ENCODE data around the gene TRMT112. TPM values are rescaled to one million over a fixed set of nuclear protein-coding genes. Genes with fewer than 3 reads are reported as not detected.

The TRMT112 gene
- polyA plus RNA-seq, 1 donor from 2014 or later, result 335 TPM

DNA sequence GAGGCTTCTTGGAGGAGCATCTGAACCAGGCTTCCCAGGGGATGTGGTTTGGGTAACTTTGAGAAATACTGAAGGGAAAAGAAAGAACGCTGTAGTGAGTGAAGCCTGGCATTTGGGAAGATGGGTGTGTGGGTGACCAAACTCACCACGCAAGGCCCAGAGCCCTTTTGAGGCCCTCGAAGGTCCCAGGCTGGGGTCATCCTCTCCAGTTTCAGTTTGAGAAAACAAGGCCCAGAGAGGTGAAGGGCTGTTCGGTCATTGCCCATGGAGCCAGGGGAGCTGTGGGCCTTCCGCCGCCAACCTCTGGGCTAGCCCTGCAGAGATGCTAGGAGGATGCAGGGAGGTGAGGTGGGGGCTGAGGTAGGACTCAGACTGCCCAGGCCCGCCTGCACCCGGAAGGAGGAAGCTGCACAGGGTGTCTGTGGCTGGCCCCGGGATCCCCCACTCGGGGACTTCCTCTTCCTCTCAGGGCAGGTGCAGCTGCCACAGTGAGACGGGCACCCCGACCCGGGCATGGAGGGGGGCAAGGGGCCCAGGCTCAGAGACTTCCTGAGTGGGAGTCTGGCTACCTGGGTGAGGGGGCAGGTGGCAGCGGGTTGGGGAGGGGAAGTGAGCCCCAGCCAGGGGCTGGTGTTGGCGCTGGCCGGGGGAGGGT, 22.5 kb upstream of the TRMT112 start, which contains the start of gene CCDC88B:
TSS of gene CCDC88B (plus strand) at position 451 of the 655 bp plus-strand sequence. CDS start at position 514, 63 bp downstream.
- Histone ChIP-seq H3K27ac (ENCODE audit: low read length) (no peak within 1 kb of the TSS), H3K9me3 (ENCODE audit: low read length) (no peaks in the 10 kb centered on the region), H3K4me2 (ENCODE audit: low read length) (no peak within 1 kb of the TSS)

DNA sequence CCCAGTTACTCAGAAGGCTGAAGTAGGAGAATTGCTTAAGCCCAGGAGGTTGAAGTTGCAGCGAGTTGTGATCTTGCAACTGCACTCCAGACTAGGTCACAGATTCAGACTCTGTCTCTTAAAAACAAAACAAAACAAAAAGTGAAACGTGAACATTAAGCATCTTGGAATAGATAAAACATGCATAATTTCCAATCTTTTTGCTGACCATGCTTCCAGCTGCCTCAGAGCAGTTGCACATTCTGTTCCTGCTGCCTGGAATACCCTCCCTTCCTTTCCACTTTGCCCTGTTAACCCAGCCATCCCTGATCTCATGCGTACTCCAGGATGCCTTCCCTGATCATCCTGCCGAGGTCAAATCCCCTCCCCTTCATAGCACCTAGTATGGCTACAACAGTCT, 21.9 kb upstream of the TRMT112 start:
- no peaks in the 10 kb centered on the region for H3K36me3 ChIP-seq (ENCODE audit: insufficient read depth, low read length)
- H4K20me1 ChIP-seq (ENCODE audit: insufficient read depth), result no peaks in the 10 kb centered on the region
- H3K27me3 ChIP-seq (ENCODE audit: insufficient read depth, low read depth, low read length), result no peaks in the 10 kb centered on the region
- H3K9me2 ChIP-seq (ENCODE audit: insufficient read depth, low read length), result no peaks in the 10 kb centered on the region
- no peak overlapping the region for H3K9ac ChIP-seq (ENCODE audit: low read length)
- H3K27ac ChIP-seq (ENCODE audit: low read length), result no peak overlapping the region
- H3K9me3 ChIP-seq (ENCODE audit: low read length), result no peaks in the 10 kb centered on the region
- H3F3A ChIP-seq (ENCODE audit: insufficient read depth, low read length, poor library complexity, severe bottlenecking), result no peaks in the 10 kb centered on the region
- no peaks in the 10 kb centered on the region for H3K79me2 ChIP-seq (replicated peaks; ENCODE audit: insufficient read depth, low read length)
- no peak overlapping the region for H2AFZ ChIP-seq (ENCODE audit: low read depth, low read length)
- TF ChIP-seq EP300 (conservative IDR thresholded peaks at IDR 0.05; ENCODE audit: poor library complexity, severe bottlenecking), result no peak
- no peak for TF ChIP-seq EZH2 (IDR thresholded peaks at IDR 0.05; ENCODE audit: borderline replicate concordance, insufficient read depth, low read length, poor library complexity, severe bottlenecking)
- TF ChIP-seq POLR2AphosphoS5 (IDR thresholded peaks at IDR 0.05), result no peak
- TF ChIP-seq RAD21 (conservative IDR thresholded peaks at IDR 0.05), result no peak
- TF ChIP-seq SMC3 (conservative IDR thresholded peaks at IDR 0.05; ENCODE audit: poor library complexity), result no peak
- TF ChIP-seq, protein P1, sequence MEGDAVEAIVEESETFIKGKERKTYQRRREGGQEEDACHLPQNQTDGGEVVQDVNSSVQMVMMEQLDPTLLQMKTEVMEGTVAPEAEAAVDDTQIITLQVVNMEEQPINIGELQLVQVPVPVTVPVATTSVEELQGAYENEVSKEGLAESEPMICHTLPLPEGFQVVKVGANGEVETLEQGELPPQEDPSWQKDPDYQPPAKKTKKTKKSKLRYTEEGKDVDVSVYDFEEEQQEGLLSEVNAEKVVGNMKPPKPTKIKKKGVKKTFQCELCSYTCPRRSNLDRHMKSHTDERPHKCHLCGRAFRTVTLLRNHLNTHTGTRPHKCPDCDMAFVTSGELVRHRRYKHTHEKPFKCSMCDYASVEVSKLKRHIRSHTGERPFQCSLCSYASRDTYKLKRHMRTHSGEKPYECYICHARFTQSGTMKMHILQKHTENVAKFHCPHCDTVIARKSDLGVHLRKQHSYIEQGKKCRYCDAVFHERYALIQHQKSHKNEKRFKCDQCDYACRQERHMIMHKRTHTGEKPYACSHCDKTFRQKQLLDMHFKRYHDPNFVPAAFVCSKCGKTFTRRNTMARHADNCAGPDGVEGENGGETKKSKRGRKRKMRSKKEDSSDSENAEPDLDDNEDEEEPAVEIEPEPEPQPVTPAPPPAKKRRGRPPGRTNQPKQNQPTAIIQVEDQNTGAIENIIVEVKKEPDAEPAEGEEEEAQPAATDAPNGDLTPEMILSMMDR (IDR thresholded peaks at IDR 0.05; ENCODE audit: poor library complexity, severe bottlenecking), result no peak
- TF ChIP-seq TAF1 (IDR thresholded peaks at IDR 0.05; ENCODE audit: low read depth), result no peak
- TF ChIP-seq, protein P2, sequence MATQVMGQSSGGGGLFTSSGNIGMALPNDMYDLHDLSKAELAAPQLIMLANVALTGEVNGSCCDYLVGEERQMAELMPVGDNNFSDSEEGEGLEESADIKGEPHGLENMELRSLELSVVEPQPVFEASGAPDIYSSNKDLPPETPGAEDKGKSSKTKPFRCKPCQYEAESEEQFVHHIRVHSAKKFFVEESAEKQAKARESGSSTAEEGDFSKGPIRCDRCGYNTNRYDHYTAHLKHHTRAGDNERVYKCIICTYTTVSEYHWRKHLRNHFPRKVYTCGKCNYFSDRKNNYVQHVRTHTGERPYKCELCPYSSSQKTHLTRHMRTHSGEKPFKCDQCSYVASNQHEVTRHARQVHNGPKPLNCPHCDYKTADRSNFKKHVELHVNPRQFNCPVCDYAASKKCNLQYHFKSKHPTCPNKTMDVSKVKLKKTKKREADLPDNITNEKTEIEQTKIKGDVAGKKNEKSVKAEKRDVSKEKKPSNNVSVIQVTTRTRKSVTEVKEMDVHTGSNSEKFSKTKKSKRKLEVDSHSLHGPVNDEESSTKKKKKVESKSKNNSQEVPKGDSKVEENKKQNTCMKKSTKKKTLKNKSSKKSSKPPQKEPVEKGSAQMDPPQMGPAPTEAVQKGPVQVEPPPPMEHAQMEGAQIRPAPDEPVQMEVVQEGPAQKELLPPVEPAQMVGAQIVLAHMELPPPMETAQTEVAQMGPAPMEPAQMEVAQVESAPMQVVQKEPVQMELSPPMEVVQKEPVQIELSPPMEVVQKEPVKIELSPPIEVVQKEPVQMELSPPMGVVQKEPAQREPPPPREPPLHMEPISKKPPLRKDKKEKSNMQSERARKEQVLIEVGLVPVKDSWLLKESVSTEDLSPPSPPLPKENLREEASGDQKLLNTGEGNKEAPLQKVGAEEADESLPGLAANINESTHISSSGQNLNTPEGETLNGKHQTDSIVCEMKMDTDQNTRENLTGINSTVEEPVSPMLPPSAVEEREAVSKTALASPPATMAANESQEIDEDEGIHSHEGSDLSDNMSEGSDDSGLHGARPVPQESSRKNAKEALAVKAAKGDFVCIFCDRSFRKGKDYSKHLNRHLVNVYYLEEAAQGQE (IDR thresholded peaks at IDR 0.05; ENCODE audit: borderline replicate concordance), result no peak
- TF ChIP-seq MXI1 (conservative IDR thresholded peaks at IDR 0.05; ENCODE audit: poor library complexity, severe bottlenecking), result no peak
- H3K4me3 ChIP-seq (ENCODE audit: low read length), result no peak overlapping the region
- no peak overlapping the region for H3K4me2 ChIP-seq (ENCODE audit: low read length)

More for the DNA sequence above, 22.5 kb upstream of the TRMT112 start, which contains the start of gene CCDC88B:
- H3K36me3 ChIP-seq (ENCODE audit: insufficient read depth, low read length), result no peaks in the 10 kb centered on the region
- no peaks in the 10 kb centered on the region for H3K9me2 ChIP-seq (ENCODE audit: insufficient read depth, low read length)
- no peaks in the 10 kb centered on the region for H3K79me2 ChIP-seq (replicated peaks; ENCODE audit: insufficient read depth, low read length)
- H2AFZ ChIP-seq (ENCODE audit: low read depth, low read length), result no peak within 1 kb of the TSS
- H4K20me1 ChIP-seq (ENCODE audit: insufficient read depth), result no peaks in the 10 kb centered on the region
- no peak within 1 kb of the TSS for H3K4me3 ChIP-seq (ENCODE audit: low read length)
- H3K27me3 ChIP-seq (ENCODE audit: insufficient read depth, low read depth, low read length), result no peaks in the 10 kb centered on the region
- no peak for TF ChIP-seq EP300 (conservative IDR thresholded peaks at IDR 0.05; ENCODE audit: poor library complexity, severe bottlenecking)
- TF ChIP-seq, protein P2 (IDR thresholded peaks at IDR 0.05; ENCODE audit: borderline replicate concordance), result no peak
- TF ChIP-seq POLR2AphosphoS5 (IDR thresholded peaks at IDR 0.05), result no peak
- TF ChIP-seq, protein P1 (IDR thresholded peaks at IDR 0.05; ENCODE audit: poor library complexity, severe bottlenecking), result no peak
- no peak for TF ChIP-seq RAD21 (conservative IDR thresholded peaks at IDR 0.05)
- no peak for TF ChIP-seq MXI1 (conservative IDR thresholded peaks at IDR 0.05; ENCODE audit: poor library complexity, severe bottlenecking)
- TF ChIP-seq TAF1 (IDR thresholded peaks at IDR 0.05; ENCODE audit: low read depth), result no peak
- TF ChIP-seq SMC3 (conservative IDR thresholded peaks at IDR 0.05; ENCODE audit: poor library complexity), result no peak
- no peak for TF ChIP-seq EZH2 (IDR thresholded peaks at IDR 0.05; ENCODE audit: borderline replicate concordance, insufficient read depth, low read length, poor library complexity, severe bottlenecking)
- no peaks in the 10 kb centered on the region for H3F3A ChIP-seq (ENCODE audit: insufficient read depth, low read length, poor library complexity, severe bottlenecking)
- H3K9ac ChIP-seq (ENCODE audit: low read length), result no peak within 1 kb of the TSS
